Measurements from ENCODE around the gene PARS2.

DNA sequence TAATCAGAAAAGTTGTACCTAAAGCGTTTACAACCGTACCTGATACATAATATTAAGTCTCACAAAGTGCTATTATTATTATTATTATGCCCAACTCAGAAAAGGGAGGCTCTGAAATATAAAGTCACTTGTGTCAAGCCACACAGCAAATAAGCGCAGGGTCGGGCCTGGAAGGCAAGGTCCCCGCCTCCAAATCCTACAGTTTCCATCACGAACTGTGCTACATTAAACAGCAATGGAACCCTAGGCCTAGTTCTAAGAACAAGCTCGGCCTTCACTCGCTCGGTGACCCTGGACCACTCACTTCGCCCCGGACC is 549 bp downstream of the PARS2 start:
- TF ChIP-seq, protein P1, sequence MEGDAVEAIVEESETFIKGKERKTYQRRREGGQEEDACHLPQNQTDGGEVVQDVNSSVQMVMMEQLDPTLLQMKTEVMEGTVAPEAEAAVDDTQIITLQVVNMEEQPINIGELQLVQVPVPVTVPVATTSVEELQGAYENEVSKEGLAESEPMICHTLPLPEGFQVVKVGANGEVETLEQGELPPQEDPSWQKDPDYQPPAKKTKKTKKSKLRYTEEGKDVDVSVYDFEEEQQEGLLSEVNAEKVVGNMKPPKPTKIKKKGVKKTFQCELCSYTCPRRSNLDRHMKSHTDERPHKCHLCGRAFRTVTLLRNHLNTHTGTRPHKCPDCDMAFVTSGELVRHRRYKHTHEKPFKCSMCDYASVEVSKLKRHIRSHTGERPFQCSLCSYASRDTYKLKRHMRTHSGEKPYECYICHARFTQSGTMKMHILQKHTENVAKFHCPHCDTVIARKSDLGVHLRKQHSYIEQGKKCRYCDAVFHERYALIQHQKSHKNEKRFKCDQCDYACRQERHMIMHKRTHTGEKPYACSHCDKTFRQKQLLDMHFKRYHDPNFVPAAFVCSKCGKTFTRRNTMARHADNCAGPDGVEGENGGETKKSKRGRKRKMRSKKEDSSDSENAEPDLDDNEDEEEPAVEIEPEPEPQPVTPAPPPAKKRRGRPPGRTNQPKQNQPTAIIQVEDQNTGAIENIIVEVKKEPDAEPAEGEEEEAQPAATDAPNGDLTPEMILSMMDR (optimal IDR thresholded peaks at IDR 0.05 in 1 of 3, IDR thresholded peaks at IDR 0.05 in 1 of 3, conservative IDR thresholded peaks at IDR 0.05 in 1 of 3; ENCODE audit: extremely low read depth in 1 of 3, insufficient read depth in 2 of 3, low read length in 3 of 3), result no peak
- no peak for TF ChIP-seq EZH2 (IDR thresholded peaks at IDR 0.05; ENCODE audit: low read length)
